Dermis microvascular lymphatic vessel endothelial cell (primary cell): Measurements from ENCODE around the gene PLA2G6. TPM values are rescaled to one million over a fixed set of nuclear protein-coding genes. Genes with fewer than 3 reads are reported as not detected.
A peak's percentile ranks its signal among the peaks of the same experiment; 100 is the strongest.
"Not testable (repeated sequence)": the region's sequence is repeated elsewhere in the genome, so short reads cannot be mapped to it uniquely, and the experiment has no call there.

Source experiments
- DNase-seq, 2 donors: peaks; one replicate each; pipeline versions ENCODE4 v3.0.0 to v3.0.0-alpha.2; 2010; ENCODE audit warnings: low read depth in 2 of 2
- total RNA-seq: library from RNA; depleted of rRNA; stranded (reverse); fragments of >200 nt; gene quantifications from 2 replicates; pipeline ENCODE4 v1.2.1, GENCODE V29; 2014

The PLA2G6 gene
- total RNA-seq, 1 donor from 2014 or later, result 1.5 TPM

- DNase-seq, result no peak
Measured at GRCh38 chr22:38169116-38169515, 12.5 kb downstream of the PLA2G6 start.

- DNase-seq, result no peak
Measured at GRCh38 chr22:38167988-38168407, 13.6 kb downstream of the PLA2G6 start.

- no peak for DNase-seq
Measured at GRCh38 chr22:38165922-38166593, 15.6 kb downstream of the PLA2G6 start.

GRCh38 chr22:38164551-38164918 is 17.1 kb downstream of the PLA2G6 start:
- DNase-seq, result no peak

DNA sequence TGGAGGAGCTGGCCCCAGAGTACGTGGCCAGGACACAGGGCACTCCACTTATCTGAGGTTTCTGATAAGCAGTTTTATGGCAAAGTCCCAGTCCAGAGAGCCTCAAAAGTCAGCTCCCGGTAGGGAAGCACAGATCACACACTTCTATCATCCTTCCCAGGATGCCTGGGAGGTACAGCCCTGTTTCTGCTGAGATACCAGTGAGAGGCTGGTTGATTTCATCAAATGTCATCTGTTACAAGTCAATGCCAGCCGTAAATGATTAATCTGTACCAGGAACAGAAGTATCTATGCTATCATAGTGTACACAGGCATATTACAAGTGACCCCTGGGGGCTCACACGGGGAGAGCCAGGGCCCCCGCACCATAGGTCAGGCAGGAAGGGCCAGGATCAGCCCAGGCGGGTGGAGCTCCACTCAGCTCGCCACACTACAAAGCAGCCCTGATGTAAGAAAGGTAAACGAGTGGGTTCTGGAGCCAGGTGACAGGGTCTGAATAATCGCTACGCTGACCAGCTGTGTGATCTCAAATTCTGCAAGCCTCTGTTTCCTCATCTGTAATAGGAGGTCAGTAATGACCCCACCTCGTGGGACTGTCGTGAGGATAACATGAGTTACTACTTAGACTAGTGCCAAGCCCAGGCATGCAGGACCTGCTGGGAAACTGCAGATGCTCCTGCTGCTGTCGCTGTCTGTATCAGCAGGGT is 17.6 kb downstream of the PLA2G6 start:
- DNase-seq, result no peak

- no peak for DNase-seq
Measured at GRCh38 chr22:38162881-38163843, 18.5 kb downstream of the PLA2G6 start.

DNA sequence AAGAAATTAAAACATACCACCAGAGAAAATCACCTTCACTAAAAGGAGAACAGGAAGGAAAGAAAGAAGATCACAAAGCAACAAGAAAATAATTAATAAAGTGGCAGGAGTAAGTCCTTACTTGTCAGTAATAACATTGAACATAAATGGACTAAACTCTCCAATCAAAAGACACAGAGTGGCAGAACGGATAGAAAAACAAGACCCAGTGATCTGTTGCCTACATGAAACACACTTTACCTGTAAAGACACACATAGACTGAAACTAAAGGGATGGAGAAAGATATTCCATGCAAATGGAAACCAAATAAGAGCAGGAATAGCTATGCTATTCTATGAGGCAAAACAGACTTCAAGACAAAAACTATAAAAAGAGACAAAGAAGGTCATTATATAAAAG is 25.9 kb downstream of the PLA2G6 start:
- no peak for DNase-seq

- DNase-seq, result not testable (repeated sequence)
Measured at GRCh38 chr22:38154563-38154915, 27.1 kb downstream of the PLA2G6 start.

DNA sequence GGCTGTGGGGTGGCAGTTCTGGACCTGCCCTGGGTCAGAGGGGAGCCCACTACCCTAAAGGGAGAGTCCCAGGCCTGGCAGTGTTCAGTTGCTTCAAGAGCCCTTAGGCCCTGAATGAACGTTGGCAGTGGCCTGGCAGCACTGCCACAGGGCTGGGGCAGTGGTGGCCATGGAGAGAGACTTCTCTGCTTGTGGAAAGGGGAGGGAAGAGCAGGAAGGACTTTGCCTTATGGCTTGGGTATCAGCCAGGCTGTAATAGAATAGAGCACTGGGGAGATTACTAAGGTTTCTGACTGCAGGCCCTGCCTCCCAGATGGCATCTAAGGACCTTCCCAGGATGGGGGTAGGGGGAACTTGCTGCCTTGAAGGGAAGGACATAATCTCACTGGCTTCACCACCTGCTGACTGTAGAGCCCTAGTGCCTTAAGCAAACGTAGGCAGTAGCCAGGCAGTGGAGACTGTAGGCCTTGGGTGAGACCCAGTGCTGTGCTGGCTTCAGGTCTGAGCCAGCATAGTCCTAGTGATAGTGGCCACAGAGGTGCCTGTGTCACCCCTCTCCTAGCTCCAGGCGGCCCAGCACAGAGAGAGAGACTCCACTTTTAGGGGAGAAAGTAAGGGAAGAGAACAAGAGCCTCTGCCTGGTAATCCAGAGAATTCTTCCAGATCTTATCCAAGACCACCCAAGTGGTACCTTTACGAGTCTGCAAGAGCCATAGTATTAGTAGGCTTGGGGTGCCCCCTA is 27.6 kb downstream of the PLA2G6 start:
- no peak for DNase-seq

- DNase-seq, result no peak
Measured at GRCh38 chr22:38151126-38151500, 30.5 kb downstream of the PLA2G6 start.

DNA sequence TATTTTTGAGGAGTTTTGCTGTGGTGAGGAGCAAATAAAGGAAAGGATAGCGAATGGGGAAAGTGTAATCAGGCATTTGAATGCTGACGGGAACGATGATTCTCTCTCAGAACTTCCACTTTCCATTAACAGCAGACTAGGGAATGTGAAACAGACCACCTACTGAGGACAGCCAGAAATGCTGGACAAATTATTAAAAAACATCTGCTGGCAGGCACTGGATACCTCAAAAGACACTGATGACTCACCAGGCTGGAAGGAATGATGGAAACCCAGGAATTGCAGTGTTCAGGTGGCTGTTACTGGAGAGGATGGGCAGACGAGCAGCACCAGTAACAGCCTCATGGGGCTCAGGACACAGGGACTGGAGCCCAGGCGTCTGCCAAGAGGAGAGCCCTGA is 33.4 kb downstream of the PLA2G6 start:
- no peak for DNase-seq

DNA sequence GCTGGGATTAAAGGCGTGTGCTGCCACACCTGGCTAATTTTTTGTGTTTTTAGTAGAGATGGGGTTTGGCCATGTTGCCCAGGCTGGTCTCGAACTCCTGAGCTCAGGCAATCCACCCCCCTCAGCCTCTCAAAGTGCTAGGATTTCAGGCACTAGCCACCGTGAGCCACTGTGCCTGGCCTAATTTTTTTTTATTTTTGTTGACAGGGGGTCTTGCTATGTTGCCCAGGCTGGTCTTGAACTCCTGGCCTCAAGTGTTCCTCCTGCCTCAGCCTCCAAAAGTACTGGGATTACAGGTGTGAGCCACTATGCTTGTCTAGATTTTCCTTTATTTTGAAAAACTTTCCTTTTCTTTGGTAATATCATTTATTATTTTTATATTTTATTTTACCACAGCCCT is 35.5 kb downstream of the PLA2G6 start:
- not testable (repeated sequence) for DNase-seq

- DNase-seq, result no peak
Measured at GRCh38 chr22:38144025-38144405, 37.6 kb downstream of the PLA2G6 start.

DNA sequence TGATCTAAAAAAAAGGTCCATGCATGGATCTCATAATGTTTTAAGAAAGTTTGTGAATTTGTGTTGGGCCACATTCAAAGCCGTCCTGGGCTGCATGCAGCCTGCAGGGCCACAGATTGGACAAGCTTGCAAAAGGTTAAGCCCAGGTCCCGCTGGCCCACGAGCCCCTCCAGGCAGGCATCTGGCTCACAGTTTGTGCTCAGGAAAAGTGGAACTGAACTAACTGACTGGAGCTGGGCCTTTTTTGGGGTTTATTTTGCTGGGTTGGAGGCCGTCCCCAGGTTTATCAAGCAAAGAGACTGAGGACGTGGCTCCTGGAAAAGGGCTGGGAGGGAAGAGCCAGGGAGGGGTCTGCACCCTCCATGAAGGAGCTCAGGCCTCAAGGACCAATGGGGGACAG is 39.0 kb downstream of the PLA2G6 start:
- no peak for DNase-seq

DNA sequence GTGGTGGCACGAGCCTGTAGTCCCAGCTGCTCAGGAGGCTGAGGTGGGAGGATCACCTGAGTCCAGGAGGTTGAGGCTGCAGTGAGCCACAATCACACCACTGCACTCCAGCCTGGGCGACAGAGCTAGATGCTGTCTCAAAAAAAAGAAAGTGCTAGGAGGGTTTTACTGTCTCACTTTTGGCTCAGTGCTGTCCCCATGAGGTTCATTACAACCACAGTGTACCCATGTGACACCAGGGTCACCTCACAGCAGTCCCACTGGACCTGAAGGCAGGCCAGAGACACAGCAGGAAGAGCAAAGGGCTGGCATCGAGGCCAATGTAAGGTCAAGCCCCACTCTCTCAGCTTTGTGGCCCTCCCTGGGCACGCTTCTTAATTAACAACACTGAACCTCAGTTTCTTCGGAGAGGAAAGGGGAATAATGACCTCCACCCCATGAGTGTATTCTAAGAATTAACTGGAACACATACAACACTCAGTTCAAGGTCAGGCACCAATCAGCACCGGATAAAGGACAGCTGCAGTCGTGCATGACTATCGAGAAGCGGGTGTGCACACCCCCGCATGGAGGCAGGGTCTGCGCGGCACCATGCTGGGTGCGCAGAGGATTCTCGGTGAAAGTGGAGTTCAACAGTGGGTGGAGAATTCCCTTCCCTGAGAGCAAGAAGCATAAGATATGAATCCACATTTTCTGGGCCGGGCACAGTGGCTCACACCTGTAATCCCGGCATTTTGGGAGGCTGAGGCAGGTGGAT is 40.2 kb downstream of the PLA2G6 start:
- no peak for DNase-seq

GRCh38 chr22:38139901-38140300 is 41.7 kb downstream of the PLA2G6 start:
- DNase-seq, result no peak

- DNase-seq, result no peak
Measured at GRCh38 chr22:38138961-38139360, 42.7 kb downstream of the PLA2G6 start.

DNA sequence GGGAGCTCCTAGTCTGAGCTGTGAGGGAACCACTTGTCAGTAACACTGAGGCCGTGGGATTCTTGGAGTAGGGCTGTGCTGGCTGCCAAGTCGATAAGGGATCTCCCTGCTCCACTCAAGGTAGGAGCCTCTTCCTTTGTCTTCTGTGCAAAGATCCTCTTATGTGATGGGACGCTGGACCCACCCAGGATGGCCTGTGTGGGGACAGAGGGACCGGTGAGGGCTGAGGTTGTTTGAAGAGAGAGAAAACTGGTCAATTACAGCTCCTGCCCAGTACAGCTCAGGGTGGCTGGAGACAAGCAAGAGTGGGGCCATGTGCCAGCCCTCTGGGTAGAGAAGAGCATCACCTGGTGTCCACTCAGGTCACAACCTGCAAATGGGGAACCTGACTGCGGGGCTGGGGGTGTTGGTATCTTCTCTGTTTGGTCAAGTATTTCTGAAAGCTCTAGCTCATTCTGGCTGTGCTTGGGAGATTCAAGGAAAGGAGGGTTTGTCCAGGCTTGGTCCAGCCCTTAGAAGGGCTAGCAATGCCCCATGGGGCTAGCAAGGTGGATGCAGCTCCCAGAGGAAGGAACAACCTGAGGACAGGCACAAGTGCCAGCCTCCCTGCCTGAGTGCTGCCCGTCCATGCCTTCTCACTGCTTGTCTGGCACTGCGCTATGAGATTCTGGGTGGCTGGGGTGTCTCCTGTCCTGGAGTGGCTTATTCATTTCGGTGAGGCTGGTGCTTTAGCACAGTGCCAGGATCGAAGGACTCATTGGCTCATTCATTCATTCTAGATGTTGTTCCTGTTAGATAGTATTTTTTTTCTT is 43.5 kb downstream of the PLA2G6 start:
- no peak for DNase-seq

- DNase-seq, result no peak
Measured at GRCh38 chr22:38136607-38137006, 45.0 kb downstream of the PLA2G6 start.

- DNase-seq, result peak; percentile 70 to 82
Measured at GRCh38 chr22:38135133-38135706, 46.4 kb downstream of the PLA2G6 start.
